NOMO-1 treated with dmso at 0.1 percent for 144 hours (cell line): ENCODE results near the gene SPRR2E.
"Not testable (repeated sequence)": the region's sequence is repeated elsewhere in the genome, so short reads cannot be mapped to it uniquely, and the experiment has no call there.

ENCODE experiments used
- DNase-seq: peaks from one replicate; lab custom pipeline; 2025; ENCODE audit not compliant: unreplicated experiment; lab: John Stamatoyannopoulos, UW

SPRR2E gene

GRCh38 chr1:153094426-153094825 lies at the start of gene SPRR2E:
SPRR2E (minus strand) TSS chr1:153094526; CDS start chr1:153093751, 775 bp downstream.
- no peak for DNase-seq

- DNase-seq, result no peak
Measured at GRCh38 chr1:153141377-153141776, 47.1 kb upstream of the SPRR2E start.

- no peak for DNase-seq
Measured at GRCh38 chr1:153140484-153140883, 46.2 kb upstream of the SPRR2E start.

- no peak for DNase-seq
Measured at GRCh38 chr1:153133743-153134142, 39.4 kb upstream of the SPRR2E start.

- no peak for DNase-seq
Measured at GRCh38 chr1:153133267-153133666, 38.9 kb upstream of the SPRR2E start.

GRCh38 chr1:153128688-153129087 lies 34.4 kb upstream of the SPRR2E start:
- DNase-seq, result not testable (repeated sequence)

GRCh38 chr1:153127296-153127695 lies 33.0 kb upstream of the SPRR2E start:
- no peak for DNase-seq

GRCh38 chr1:153125536-153125935 lies 31.2 kb upstream of the SPRR2E start:
- DNase-seq, result no peak

GRCh38 chr1:153123793-153124192 lies 29.5 kb upstream of the SPRR2E start:
- DNase-seq, result not testable (repeated sequence)

- DNase-seq, result no peak
Measured at GRCh38 chr1:153122831-153123421, 28.6 kb upstream of the SPRR2E start.

GRCh38 chr1:153120945-153121344 lies 26.6 kb upstream of the SPRR2E start:
- no peak for DNase-seq

GRCh38 chr1:153119491-153119971 lies 25.2 kb upstream of the SPRR2E start:
- no peak for DNase-seq

GRCh38 chr1:153115264-153115663 lies 20.9 kb upstream of the SPRR2E start:
- not testable (repeated sequence) for DNase-seq

GRCh38 chr1:153113416-153113815 lies 19.1 kb upstream of the SPRR2E start, which contains the start of gene SPRR2F:
SPRR2F (minus strand) TSS chr1:153113516; CDS start chr1:153112733, 783 bp downstream.
- DNase-seq, result no peak

GRCh38 chr1:153112454-153112853 lies 18.1 kb upstream of the SPRR2E start:
- not testable (repeated sequence) for DNase-seq

- DNase-seq, result no peak
Measured at GRCh38 chr1:153100245-153100644, 5.9 kb upstream of the SPRR2E start.

- DNase-seq, result no peak
Measured at GRCh38 chr1:153099461-153100045, 5.2 kb upstream of the SPRR2E start.

- no peak for DNase-seq
Measured at GRCh38 chr1:153095764-153096163, 1.4 kb upstream of the SPRR2E start.

- no peak for DNase-seq
Measured at GRCh38 chr1:153087652-153088051, 6.7 kb downstream of the SPRR2E start.

- DNase-seq, result no peak
Measured at GRCh38 chr1:153081736-153082135, 12.6 kb downstream of the SPRR2E start.

- no peak for DNase-seq
Measured at GRCh38 chr1:153072806-153073726, 21.3 kb downstream of the SPRR2E start.

- DNase-seq, result no peak
Measured at GRCh38 chr1:153071511-153071910, 22.8 kb downstream of the SPRR2E start, which contains the start of gene SPRR2B. SPRR2B (minus strand) TSS chr1:153071611; CDS start chr1:153070839, 772 bp downstream.
